Measurements from ENCODE around the gene GPR15LG.

- no peak for TF ChIP-seq PPARA (CRISPR knock-in tag; IDR thresholded peaks at IDR 0.05; ENCODE audit: borderline replicate concordance)
- no peak for TF ChIP-seq POU6F1 (CRISPR knock-in tag; IDR thresholded peaks at IDR 0.05; ENCODE audit: borderline replicate concordance, low read depth)
- no peak for TF ChIP-seq ZFP3 (CRISPR knock-in tag; IDR thresholded peaks at IDR 0.05)
- no peak for TF ChIP-seq CSRNP3 (CRISPR knock-in tag; IDR thresholded peaks at IDR 0.05)
- TF ChIP-seq ISL1 (CRISPR knock-in tag; IDR thresholded peaks at IDR 0.05) = no peak
- no peak for TF ChIP-seq RARB (CRISPR knock-in tag; IDR thresholded peaks at IDR 0.05)
- no peak for TF ChIP-seq GLIS3 (CRISPR knock-in tag; IDR thresholded peaks at IDR 0.05)
- no peak for TF ChIP-seq BACH2 (CRISPR knock-in tag; IDR thresholded peaks at IDR 0.05; ENCODE audit: borderline replicate concordance)
- TF ChIP-seq CREB5 (CRISPR knock-in tag; IDR thresholded peaks at IDR 0.05; ENCODE audit: low read depth) = no peak
- TF ChIP-seq TSHZ2 (CRISPR knock-in tag; IDR thresholded peaks at IDR 0.05) = no peak
- no peak for TF ChIP-seq PATZ1 (CRISPR knock-in tag; IDR thresholded peaks at IDR 0.05; ENCODE audit: borderline replicate concordance)
- TF ChIP-seq ZNF8 (CRISPR knock-in tag; IDR thresholded peaks at IDR 0.05) = no peak
- TF ChIP-seq ZFP30 (CRISPR knock-in tag; IDR thresholded peaks at IDR 0.05) = no peak
These were observed 889 bp upstream of the GPR15LG start for GRCh38 chr10:84172467-84173356.

Data from SK-N-SH treated with all-trans-retinoic acid at 6 μM for 48 hours (cell line).